Aorta (tissue), 5 donors: Measurements from ENCODE around the gene HOXA1. TPM values are rescaled to one million over a fixed set of nuclear protein-coding genes. Genes with fewer than 3 reads are reported as not detected.
"Not testable (repeated sequence)": the region's sequence is repeated elsewhere in the genome, so short reads cannot be mapped to it uniquely, and the experiment has no call there.

ENCODE experiments used
- ATAC-seq: fragments of 200-7000 bp; cut with Tn5 transposase; one replicate; pipeline ENCODE4 v1.9.1; 2022; ENCODE audit warnings: moderate library complexity; ENCODE audit not compliant: low FRiP score
- DNase-seq, 2 donors: peaks; one replicate each; pipeline ENCODE4 v3.0.0-alpha.2; 2020
- H3K27ac ChIP-seq, 2 donors: one replicate each; pipeline ENCODE4 v1.5.1; 2013; ENCODE audit warnings: low read length in 2 of 2, mild to moderate bottlenecking in 2 of 2, moderate library complexity in 2 of 2, control low read depth in 1 of 2, inconsistent platforms in 1 of 2, low read depth in 1 of 2
- H3K27me3 ChIP-seq, 2 donors: one replicate each; pipeline ENCODE4 v1.6.1; 2013; ENCODE audit warnings: control low read depth in 1 of 2, low read length in 1 of 2, mild to moderate bottlenecking in 1 of 2, moderate library complexity in 1 of 2; ENCODE audit not compliant: insufficient read depth in 2 of 2, control insufficient read depth in 1 of 2
- H3K36me3 ChIP-seq, 2 donors: one replicate each; pipeline ENCODE4 v1.6.1; 2013; ENCODE audit warnings: control low read depth in 1 of 2, low read length in 1 of 2, mild to moderate bottlenecking in 1 of 2; ENCODE audit not compliant: insufficient read depth in 2 of 2, control insufficient read depth in 1 of 2
- H3K4me1 ChIP-seq, 2 donors: one replicate each; pipeline ENCODE4 v1.6.1; 2013; ENCODE audit warnings: low read length in 2 of 2, control low read depth in 1 of 2, mild to moderate bottlenecking in 1 of 2, moderate library complexity in 1 of 2; ENCODE audit not compliant: insufficient read depth in 2 of 2, control insufficient read depth in 1 of 2
- H3K4me3 ChIP-seq, 2 donors: one replicate each; pipeline ENCODE4 v1.5.1; 2013; ENCODE audit warnings: low read length in 2 of 2, control low read depth in 1 of 2, mild to moderate bottlenecking in 1 of 2
- H3K9me3 ChIP-seq: one replicate; pipeline ENCODE4 v1.6.1; 2013; ENCODE audit warnings: mild to moderate bottlenecking, low read length; ENCODE audit not compliant: control insufficient read depth
- WGBS, 2 donors: extraction: QIAGEN DNeasy Blood & Tissue Kit; methylation state at CpG; one replicate each; pipeline ENCODE4 v1.1.7; 2013; 5-methylcytosine and 5-hydroxymethylcytosine counted together
- intact Hi-C, 2 donors: fragments of 100-400 bp; cut with DNase I; formaldehyde crosslinking; loops; one replicate each; pipeline versions ENCODE4 v1.14.2 to v1.15.0; 2022
- polyA plus RNA-seq, 2 donors: library from polyadenylated mRNA; stranded (reverse); fragments of 200-250 nt; gene quantifications; one replicate each; pipeline ENCODE4 v1.2.3, GENCODE V29; 2013
- total RNA-seq, 2 donors: library from RNA; stranded (reverse); fragmentation: NEBNext Ultra II Directional; extraction: Animal tissue kit (Norgen Biotek cat#: 25700); gene quantifications; one replicate each; pipeline ENCODE4 v1.2.1, GENCODE V29; 2021
- donor health status: healthy with polysubstance abuse.
- donor health status: Bipolar disorder and iron deficiency.
- donor health status: DM: no; HTN: no; CAD: no.
- donor health status: DM: no; HTN: no; CAD: no.
- donor health status: DM: yes; HTN: yes; CAD: no.

The HOXA1 gene
- total and polyA plus RNA-seq, 4 donors = 0.59 to 1.6 (median 1.1) TPM

GRCh38 chr7:27064159-27064558 lies 31.6 kb downstream of the HOXA1 start:
- no peak overlapping the region for H3K27ac ChIP-seq
- WGBS, 2 donors = 22 to 26% methylated on average over 2 of the region's 2 CpGs
- DNase-seq (no peak), ATAC-seq (no peak)
- no peaks in the 10 kb centered on the region for H3K27me3 ChIP-seq
- no peaks in the 10 kb centered on the region for H3K36me3 ChIP-seq
- no peaks in the 10 kb centered on the region for H3K9me3 ChIP-seq
- H3K4me1 ChIP-seq = no peaks in the 10 kb centered on the region
- intact Hi-C loops = no loop called here
- H3K4me3 ChIP-seq = no peak overlapping the region

GRCh38 chr7:27062946-27063345 lies 32.9 kb downstream of the HOXA1 start:
- Histone ChIP-seq H3K27me3 (no peaks in the 10 kb centered on the region), H3K4me1 (no peaks in the 10 kb centered on the region), H3K36me3 (no peaks in the 10 kb centered on the region), H3K9me3 (no peaks in the 10 kb centered on the region), H3K4me3 (no peak overlapping the region), H3K27ac (no peak overlapping the region)
- ATAC-seq (no peak), DNase-seq (no peak)
- 94 to 96% methylated on average over 4 of the region's 4 CpGs for WGBS, 2 donors
- intact Hi-C loops = no loop called here

GRCh38 chr7:27053153-27053552 lies 42.6 kb downstream of the HOXA1 start:
- no peaks in the 10 kb centered on the region for H3K4me1 ChIP-seq
- no peak for DNase-seq
- no peaks in the 10 kb centered on the region for H3K36me3 ChIP-seq
- no peak overlapping the region for H3K4me3 ChIP-seq
- ATAC-seq = no peak
- no peaks in the 10 kb centered on the region for H3K9me3 ChIP-seq
- H3K27me3 ChIP-seq = no peaks in the 10 kb centered on the region
- H3K27ac ChIP-seq = no peak overlapping the region
- 47 to 49% methylated on average over 3 of the region's 3 CpGs for WGBS, 2 donors
- intact Hi-C loops = no loop called here

GRCh38 chr7:27051451-27051850 lies 44.3 kb downstream of the HOXA1 start:
- Histone ChIP-seq H3K9me3 (no peaks in the 10 kb centered on the region), H3K27ac (no peak overlapping the region), H3K36me3 (no peaks in the 10 kb centered on the region), H3K4me3 (no peak overlapping the region), H3K4me1 (no peaks in the 10 kb centered on the region), H3K27me3 (no peaks in the 10 kb centered on the region)
- intact Hi-C loops = no loop called here
- 36 to 49% methylated on average over 4 of the region's 4 CpGs for WGBS, 2 donors
- no peak for ATAC-seq
- no peak for DNase-seq

- Histone ChIP-seq H3K4me1 (no peaks in the 10 kb centered on the region), H3K36me3 (no peaks in the 10 kb centered on the region), H3K27me3 (no peaks in the 10 kb centered on the region), H3K9me3 (no peaks in the 10 kb centered on the region), H3K4me3 (no peak overlapping the region), H3K27ac (no peak overlapping the region)
- intact Hi-C loops = no loop called here
- DNase-seq (no peak), ATAC-seq (peak; percentile 33)
- 94 to 96% methylated on average over 10 of the region's 10 CpGs for WGBS, 2 donors
These were observed 47.4 kb downstream of the HOXA1 start for GRCh38 chr7:27048438-27048837.

- H3K4me1 ChIP-seq = no peaks in the 10 kb centered on the region
- no peak overlapping the region for H3K4me3 ChIP-seq
- H3K27me3 ChIP-seq = no peaks in the 10 kb centered on the region
- H3K9me3 ChIP-seq = no peaks in the 10 kb centered on the region
- no peak overlapping the region for H3K27ac ChIP-seq
- 87% methylated on average over 7 of the region's 7 CpGs for WGBS, 2 donors
- ATAC-seq (no peak), DNase-seq (no peak)
- H3K36me3 ChIP-seq = no peaks in the 10 kb centered on the region
- intact Hi-C loops = no loop called here
These were observed 48.8 kb downstream of the HOXA1 start for GRCh38 chr7:27046854-27047549.

GRCh38 chr7:27045972-27046371 lies 49.8 kb downstream of the HOXA1 start:
- H3K27me3 ChIP-seq, DNase-seq, H3K4me3 ChIP-seq, H3K36me3 ChIP-seq, H3K9me3 ChIP-seq, intact Hi-C loops, H3K4me1 ChIP-seq, ATAC-seq, H3K27ac ChIP-seq: not testable (repeated sequence)
- WGBS, 2 donors = 100% methylated on average over 1 of the region's 4 CpGs; no CpG with 5 or more reads in 1 of the 2 donors

GRCh38 chr7:27045066-27045465 lies 50.7 kb downstream of the HOXA1 start:
- H3K36me3 ChIP-seq, H3K9me3 ChIP-seq, intact Hi-C loops, H3K27me3 ChIP-seq, DNase-seq, H3K27ac ChIP-seq, ATAC-seq, H3K4me3 ChIP-seq, H3K4me1 ChIP-seq: not testable (repeated sequence)
- WGBS, 2 donors = 92 to 93% methylated on average over 17 to 28 of the region's 28 CpGs
